ENCODE data around the gene SDHAF3. TPM values are rescaled to one million over a fixed set of nuclear protein-coding genes. Genes with fewer than 3 reads are reported as not detected.
A peak's percentile ranks its signal among the peaks of the same experiment; 100 is the strongest.

SDHAF3 gene
- 31.3 and 38.0 TPM in 2 replicates for total RNA-seq (2021; fragmentation: NEBNext Ultra II Directional; extraction: Animal tissue kit (Norgen Biotek cat#: 25700))
- polyA plus RNA-seq (2011; rRNA removed): 9.3 and 12.0 TPM in 2 replicates
- polyA plus RNA-seq (2011; cell fraction: cytosol; rRNA removed): 23.3 TPM
- 7.9 TPM for polyA plus RNA-seq (2011; cell fraction: nucleus; rRNA removed)
- polyA plus RNA-seq (2012, experiment 1 of 2): 17.5 to 63.2 TPM (median 38.0 TPM) in 4 replicates
- polyA plus RNA-seq (2012, experiment 2 of 2): 8.7 TPM
- 16.7 TPM for polyA plus RNA-seq (2013, experiment 1 of 2)
- polyA plus RNA-seq (2013, experiment 2 of 2): 16.6 TPM
- 6.6 and 6.8 TPM in 2 replicates for polyA minus RNA-seq (2011; rRNA and poly(A)+ RNA removed)
- 30.9 TPM for polyA minus RNA-seq (2011; cell fraction: cytosol; rRNA and poly(A)+ RNA removed)
- 19.6 TPM for polyA minus RNA-seq (2011; cell fraction: nucleus; rRNA and poly(A)+ RNA removed)
- long read RNA-seq, experiment 1, partial matches to known transcripts: 2 of 38 reads
- long read RNA-seq, experiment 1, other reads (novel, unspliced or antisense): 36 of 38 reads
- long read RNA-seq, experiment 2, transcript SDHAF3-202 (2 exons, 2,060 nt): major isoform, 53 of 69 reads
- long read RNA-seq, experiment 2, partial matches to known transcripts: 0 of 69 reads
- long read RNA-seq, experiment 2, other reads (novel, unspliced or antisense): 13 of 69 reads

- CTCF ChIA-PET (ENCODE audit: partially characterized antibody): interaction anchor here (0.9 to 5.0 kb wide), 6 partner anchors 13 to 727 kb away, joined by 3 to 24 read pairs (median 5); no protein-coding TSS in a partner anchor
- Histone ChIP-seq H2BK5ac (ENCODE audit: low read depth, low read length) (peak within 1 kb of the TSS; percentile 98), H3K9me3 (ENCODE audit: insufficient read depth in 2 of 2, low read depth in 1 of 2, low read length in 1 of 2) (no peaks in the 10 kb centered on the region), H3K23me2 (ENCODE audit: low read depth, low read length) (peaks cover 3% of the 10 kb centered on the region), H3K79me2 (ENCODE audit: control insufficient read depth in 1 of 2, insufficient read depth in 2 of 2, low read length in 2 of 2) (peaks cover 0 to 48% of the 10 kb centered on the region in 2 experiments; a peak in 3 of 4 replicates), H3K14ac (ENCODE audit: insufficient read length) (no peak within 1 kb of the TSS), H3K4me2 (ENCODE audit: insufficient read depth in 1 of 2, low read depth in 2 of 2, low read length in 2 of 2) (peak within 1 kb of the TSS; percentile 77 to 91), H2BK120ac (replicated peaks; ENCODE audit: low read depth, low read length) (no peak within 1 kb of the TSS), H3K23ac (ENCODE audit: insufficient read length) (no peak within 1 kb of the TSS), H3K18ac (ENCODE audit: extremely low read depth, low read length) (peak within 1 kb of the TSS; percentile 98), H2AFZ (ENCODE audit: low read length) (peak within 1 kb of the TSS; percentile 99), H3K79me1 (ENCODE audit: low read depth, low read length) (no peaks in the 10 kb centered on the region), H2BK20ac (ENCODE audit: low read length) (no peak within 1 kb of the TSS), H2BK12ac (ENCODE audit: low read depth, low read length) (no peak within 1 kb of the TSS; the same call in 1 of the 2 replicates), H4K8ac (ENCODE audit: extremely low read depth, insufficient read depth, low read length) (peak within 1 kb of the TSS; percentile 96; the same call in 1 of the 2 replicates), H3K4me3 (ENCODE audit: extremely low read depth in 1 of 4, insufficient read depth in 2 of 4, low read depth in 3 of 4, low read length in 4 of 4) (peak within 1 kb of the TSS; percentile 87 to 100 (median 98)), H4K91ac (replicated peaks; ENCODE audit: insufficient read length, low read length) (peak within 1 kb of the TSS; percentile 58), H3K56ac (replicated peaks; ENCODE audit: insufficient read length, low read depth, low read length) (peak within 1 kb of the TSS; percentile 71), H3K27ac (ENCODE audit: low read depth, low read length) (peak within 1 kb of the TSS; percentile 92), H3K27me3 (replicated peaks in 1 of 4; ENCODE audit: control insufficient read depth in 3 of 4, extremely low read depth in 1 of 4, insufficient read depth in 3 of 4, low read length in 3 of 4) (no peaks in the 10 kb centered on the region; a peak in 1 of 7 replicates), H3K4ac (replicated peaks; ENCODE audit: insufficient read length, low read depth, low read length) (peak within 1 kb of the TSS; percentile 1), H2AK5ac (ENCODE audit: low read depth, low read length) (no peak within 1 kb of the TSS), H3K36me3 (ENCODE audit: control insufficient read depth in 2 of 4, insufficient read depth in 4 of 4, low read length in 3 of 4) (no peaks in the 10 kb centered on the region), H3K4me1 (replicated peaks in 1 of 4; ENCODE audit: control insufficient read depth in 3 of 4, insufficient read depth in 4 of 4, low read length in 3 of 4) (peaks cover 0 to 4% (median under 1%) of the 10 kb centered on the region in 4 experiments; a peak in 1 of 7 replicates), H4K20me1 (replicated peaks in 1 of 2; ENCODE audit: control insufficient read depth in 1 of 2, insufficient read depth in 2 of 2, low read length in 2 of 2) (no peaks in the 10 kb centered on the region), H2BK15ac (ENCODE audit: low read length) (no peak within 1 kb of the TSS), H4K5ac (ENCODE audit: insufficient read length, low read depth, low read length) (peak within 1 kb of the TSS; percentile 81), H3K9ac (replicated peaks in 1 of 4; ENCODE audit: extremely low read depth in 1 of 4, low read depth in 3 of 4, low read length in 3 of 4) (peak within 1 kb of the TSS; percentile 72 to 97 (median 96))
- 2% methylated on average over 58 of the region's 59 CpGs; no CpG with 5 or more reads in 1 of the 2 experiments for WGBS, 2 experiments (ENCODE audit: extremely low coverage in 1 of 2, insufficient coverage in 1 of 2, insufficient read length in 1 of 2, insufficient replicate concordance in 2 of 2, low coverage in 1 of 2, low lambda C conversion rate in 2 of 2, missing lambda C conversion rate in 1 of 2)
- FAIRE-seq (peak; percentile 82), DNase-seq (ENCODE audit: low read depth in 1 of 2, low spot score in 2 of 2) (peak; percentile 98 to 99)
- POLR2A ChIA-PET (ENCODE audit: partially characterized antibody): interaction anchor here (0.8 to 2.4 kb wide), 9 partner anchors 9 to 627 kb away, joined by 3 to 12 read pairs (median 3); no protein-coding TSS in a partner anchor
- TF ChIP-seq CHD1 (IDR thresholded peaks at IDR 0.05; ENCODE audit: low read depth, low read length): no peak
- 0 out of 2 replicates have a peak, but pooled peaks have one; percentile 72 for TF ChIP-seq GTF2F1 (IDR thresholded peaks at IDR 0.05; ENCODE audit: borderline replicate concordance, low read depth, low read length)
- TF ChIP-seq RXRA (IDR thresholded peaks at IDR 0.05; ENCODE audit: insufficient read depth, low read depth, low read length): no peak
- no peak for TF ChIP-seq SP2 (IDR thresholded peaks at IDR 0.05; ENCODE audit: low read length)
- no peak for TF ChIP-seq CBX8 (IDR thresholded peaks at IDR 0.05; ENCODE audit: borderline replicate concordance, low read depth, low read length)
- 0 out of 2 replicates have a peak, but pooled peaks have one; percentile 16 for TF ChIP-seq EGR1 (IDR thresholded peaks at IDR 0.05; ENCODE audit: borderline replicate concordance, low read depth, low read length)
- TF ChIP-seq SIRT6 (IDR thresholded peaks at IDR 0.05; ENCODE audit: low read length): no peak
- TF ChIP-seq POU5F1 (IDR thresholded peaks at IDR 0.05; ENCODE audit: low read depth, low read length): no peak
- no peak for TF ChIP-seq HDAC6 (IDR thresholded peaks at IDR 0.05; ENCODE audit: low read depth, low read length)
Observed at GRCh38 chr7:97117372-97118188, at the start of gene SDHAF3. SDHAF3 (plus strand) TSS chr7:97117698; CDS start chr7:97117724, 26 bp downstream.

Data from H1 (cell line).